Activated T-cell treated with anti-CD3 and anti-CD28 coated beads, Interleukin-2, amount 50 U/mL, for 48 hours (primary cell): Measurements from ENCODE around the gene TMEM198.

Experiments used
- DNase-seq, 2 experiments: peaks; one replicate each; pipeline ENCODE4 v3.0.0-alpha.2; 2020

The TMEM198 gene

GRCh38 chr2:219563271-219563928 lies 19.6 kb downstream of the TMEM198 start:
- no peak for DNase-seq

- no peak for DNase-seq
These were observed 21.6 kb downstream of the TMEM198 start for GRCh38 chr2:219565130-219566080.

- DNase-seq, result no peak
These were observed 22.8 kb downstream of the TMEM198 start for GRCh38 chr2:219566640-219567039.

- no peak for DNase-seq
These were observed 23.3 kb downstream of the TMEM198 start for GRCh38 chr2:219567131-219567530.

GRCh38 chr2:219567791-219568361 lies 24.0 kb downstream of the TMEM198 start:
- no peak for DNase-seq

- DNase-seq, result no peak
These were observed 25.2 kb downstream of the TMEM198 start for GRCh38 chr2:219569041-219569440.

GRCh38 chr2:219569635-219570034 lies 25.8 kb downstream of the TMEM198 start:
- no peak for DNase-seq

GRCh38 chr2:219570194-219570923 lies 26.5 kb downstream of the TMEM198 start:
- peak; percentile 27 to 39 for DNase-seq

GRCh38 chr2:219570924-219571310 lies 27.1 kb downstream of the TMEM198 start:
- no peak for DNase-seq

- DNase-seq, result peak; percentile 25 to 31
These were observed 27.7 kb downstream of the TMEM198 start, which contains the start of gene OBSL1 for GRCh38 chr2:219571311-219572236. Gene OBSL1 (minus strand): TSS chr2:219571539. CDS start chr2:219571232, 307 bp downstream.

GRCh38 chr2:219572237-219573001 lies 28.6 kb downstream of the TMEM198 start, which contains the start of gene INHA:
Gene INHA (plus strand): TSS chr2:219572310. CDS start chr2:219572375, 65 bp downstream.
- no peak for DNase-seq

GRCh38 chr2:219573166-219573565 lies 29.3 kb downstream of the TMEM198 start:
- DNase-seq, result no peak

- DNase-seq, result no peak
These were observed 30.9 kb downstream of the TMEM198 start for GRCh38 chr2:219574484-219575311.

GRCh38 chr2:219575566-219576504 lies 32.0 kb downstream of the TMEM198 start:
- DNase-seq, result no peak

- DNase-seq, result no peak
These were observed 32.9 kb downstream of the TMEM198 start for GRCh38 chr2:219576505-219577388.

GRCh38 chr2:219578811-219579613 lies 35.2 kb downstream of the TMEM198 start:
- no peak for DNase-seq

- DNase-seq, result no peak
These were observed 37.5 kb downstream of the TMEM198 start for GRCh38 chr2:219581346-219581745.
